Esophagus muscularis mucosa (tissue), 3 donors: ENCODE results near the gene SANBR.

Experiments used
- CTCF ChIP-seq, 3 experiments: fragments of 200-600 bp in 2 of 3; fragments of 450-650 bp in 1 of 3; sonication (generic) in 2 of 3; IDR thresholded peaks; one replicate each; pipeline ENCODE4 v1.5.1; 2017 to 2019; ENCODE audit warnings: antibody characterized with exemption in 3 of 3, mild to moderate bottlenecking in 2 of 3, moderate library complexity in 1 of 3
- POLR2A ChIP-seq: fragments of 450-650 bp; IDR thresholded peaks from one replicate; pipeline ENCODE4 v1.6.1; 2017; ENCODE audit warnings: antibody characterized with exemption, moderate library complexity, mild to moderate bottlenecking, low read depth

- TF ChIP-seq CTCF (IDR thresholded peaks at IDR 0.05) (no peak), POLR2A (no peak)
These were observed 24.8 kb downstream of the SANBR start for GRCh38 chr2:61090386-61090921.
